Right lobe of liver (tissue), 4 donors: ENCODE data around the gene RRAGD.

Experiments
- POLR2A ChIP-seq: fragments of 450-650 bp; IDR thresholded peaks from one replicate; pipeline ENCODE4 v1.6.1; 2017; ENCODE audit warnings: antibody characterized with exemption, mild to moderate bottlenecking
- TF ChIP-seq, protein P1 (sequence below), 4 donors: fragments of 200-600 bp in 3 of 4; fragments of 450-650 bp in 1 of 4; IDR thresholded peaks; one replicate each; pipeline versions ENCODE4 v1.5.1 to v1.8.0; 2016 to 2022; ENCODE audit warnings: antibody characterized with exemption in 4 of 4, mild to moderate bottlenecking in 2 of 4
- donor health status: DM: no; HTN: no; CAD: no.
- donor health status: DM: no; HTN: no; CAD: no.
- donor health status: DM: no; HTN: yes; CAD: no.

DNA sequence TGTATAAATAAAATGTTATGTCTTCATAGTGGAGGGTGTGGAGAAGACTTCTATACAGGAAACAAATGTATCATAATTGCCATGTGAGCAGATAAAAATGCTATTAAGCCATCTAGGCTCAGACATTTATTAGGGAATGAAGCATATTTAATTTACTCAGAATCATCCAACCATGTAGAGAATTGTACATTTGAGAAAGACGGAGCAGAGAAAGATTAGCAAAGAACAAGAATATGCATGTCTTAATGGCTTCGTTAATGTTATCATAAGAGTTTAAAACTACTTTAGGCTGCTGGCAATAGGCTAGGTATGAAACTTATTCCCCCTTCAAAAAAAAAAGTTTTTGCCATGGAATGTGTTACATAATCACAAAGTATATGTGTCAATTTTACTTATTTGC, 26.9 kb upstream of the RRAGD start:
- TF ChIP-seq, protein P1, sequence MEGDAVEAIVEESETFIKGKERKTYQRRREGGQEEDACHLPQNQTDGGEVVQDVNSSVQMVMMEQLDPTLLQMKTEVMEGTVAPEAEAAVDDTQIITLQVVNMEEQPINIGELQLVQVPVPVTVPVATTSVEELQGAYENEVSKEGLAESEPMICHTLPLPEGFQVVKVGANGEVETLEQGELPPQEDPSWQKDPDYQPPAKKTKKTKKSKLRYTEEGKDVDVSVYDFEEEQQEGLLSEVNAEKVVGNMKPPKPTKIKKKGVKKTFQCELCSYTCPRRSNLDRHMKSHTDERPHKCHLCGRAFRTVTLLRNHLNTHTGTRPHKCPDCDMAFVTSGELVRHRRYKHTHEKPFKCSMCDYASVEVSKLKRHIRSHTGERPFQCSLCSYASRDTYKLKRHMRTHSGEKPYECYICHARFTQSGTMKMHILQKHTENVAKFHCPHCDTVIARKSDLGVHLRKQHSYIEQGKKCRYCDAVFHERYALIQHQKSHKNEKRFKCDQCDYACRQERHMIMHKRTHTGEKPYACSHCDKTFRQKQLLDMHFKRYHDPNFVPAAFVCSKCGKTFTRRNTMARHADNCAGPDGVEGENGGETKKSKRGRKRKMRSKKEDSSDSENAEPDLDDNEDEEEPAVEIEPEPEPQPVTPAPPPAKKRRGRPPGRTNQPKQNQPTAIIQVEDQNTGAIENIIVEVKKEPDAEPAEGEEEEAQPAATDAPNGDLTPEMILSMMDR (IDR thresholded peaks at IDR 0.05): no peak
- no peak for TF ChIP-seq POLR2A
